GM19328 (cell line): ENCODE data around the gene CDC42BPA.
"Not testable (repeated sequence)": the region's sequence is repeated elsewhere in the genome, so short reads cannot be mapped to it uniquely, and the experiment has no call there.

ENCODE experiments used
- ATAC-seq: cut with Tn5 transposase; IDR thresholded peaks from one replicate; pipeline ENCODE4 v1.9.1; 2021; ENCODE audit warnings: mild to moderate bottlenecking, moderate library complexity; ENCODE audit not compliant: unreplicated experiment

CDC42BPA gene

GRCh38 chr1:227311389-227312001 lies 6.8 kb downstream of the CDC42BPA start:
- no peak for ATAC-seq

- ATAC-seq, result no peak
These were observed 9.6 kb downstream of the CDC42BPA start for GRCh38 chr1:227308367-227309336.

- ATAC-seq, result no peak
These were observed 11.6 kb downstream of the CDC42BPA start for GRCh38 chr1:227306689-227307088.

DNA sequence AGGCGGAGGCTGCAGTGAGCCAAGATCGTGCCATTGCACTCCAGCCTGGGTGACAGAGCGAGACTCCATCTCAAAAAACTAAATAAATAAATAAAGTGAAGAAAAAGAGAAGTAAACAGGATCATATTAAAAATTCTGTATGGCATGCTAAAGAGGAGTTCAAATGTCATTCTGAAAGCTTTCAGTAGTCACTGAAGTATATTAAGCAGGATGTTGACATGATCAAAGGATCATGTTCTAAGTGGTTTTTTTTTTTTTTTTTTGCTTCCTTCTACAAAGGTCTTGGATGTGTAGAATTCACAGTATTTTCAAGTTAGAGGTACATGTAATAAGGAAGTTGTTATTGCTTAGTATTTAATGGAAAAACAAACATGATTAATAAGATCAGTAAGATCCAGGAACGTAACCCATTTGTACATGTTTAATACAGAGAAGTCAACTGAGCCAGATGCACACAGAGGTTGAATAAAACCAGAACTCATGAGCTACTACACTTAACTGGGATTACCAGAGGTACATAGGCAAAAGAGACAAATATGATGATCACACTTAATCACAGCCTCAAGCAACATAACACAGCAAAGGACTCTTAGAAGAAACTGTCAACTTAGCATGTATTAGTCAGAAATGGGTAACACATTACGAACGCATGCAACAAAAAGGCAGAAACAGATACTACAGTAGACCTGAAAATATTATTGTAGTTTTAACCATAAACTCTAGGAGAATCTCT lies 12.2 kb downstream of the CDC42BPA start:
- no peak for ATAC-seq

- ATAC-seq, result no peak
These were observed 13.6 kb downstream of the CDC42BPA start for GRCh38 chr1:227304665-227305064.

DNA sequence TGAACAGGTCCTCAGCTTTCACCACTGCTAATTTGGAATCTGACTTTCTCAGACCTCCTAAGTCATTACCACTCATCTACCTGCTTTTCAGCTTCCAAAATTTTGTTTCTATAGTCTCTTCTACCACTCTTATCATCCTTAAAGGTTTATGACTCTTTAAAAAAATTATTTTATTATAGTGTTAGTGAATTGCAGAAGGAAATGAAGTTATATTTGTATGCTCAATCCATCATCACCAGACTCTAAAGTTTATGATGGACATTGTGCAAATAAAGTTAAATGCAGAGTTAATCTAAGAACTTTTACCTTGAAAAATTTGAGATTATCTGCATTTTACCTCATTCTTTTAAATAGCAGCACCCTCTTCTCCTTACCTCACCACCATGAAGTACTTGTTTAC lies 14.6 kb downstream of the CDC42BPA start:
- ATAC-seq, result no peak

DNA sequence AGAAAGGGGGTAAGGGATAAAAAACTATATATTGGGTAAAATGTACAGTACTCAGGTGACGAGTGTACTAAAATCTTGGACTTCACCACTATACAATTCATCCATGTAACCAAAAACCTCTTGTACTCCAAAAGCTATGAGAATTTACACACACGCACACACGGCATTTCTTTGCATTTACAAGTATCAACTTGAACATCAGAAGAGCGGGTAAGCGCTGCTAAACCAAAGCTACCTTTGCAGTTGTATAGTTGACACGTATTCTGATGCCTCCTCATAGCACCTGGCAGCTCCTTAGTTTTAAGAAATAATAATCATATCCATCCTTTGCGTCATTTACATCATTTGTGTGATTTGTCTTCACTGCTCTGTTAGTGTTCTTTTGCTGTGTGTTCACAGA lies 17.6 kb downstream of the CDC42BPA start:
- no peak for ATAC-seq

- no peak for ATAC-seq
These were observed 18.6 kb downstream of the CDC42BPA start for GRCh38 chr1:227299688-227300087.

DNA sequence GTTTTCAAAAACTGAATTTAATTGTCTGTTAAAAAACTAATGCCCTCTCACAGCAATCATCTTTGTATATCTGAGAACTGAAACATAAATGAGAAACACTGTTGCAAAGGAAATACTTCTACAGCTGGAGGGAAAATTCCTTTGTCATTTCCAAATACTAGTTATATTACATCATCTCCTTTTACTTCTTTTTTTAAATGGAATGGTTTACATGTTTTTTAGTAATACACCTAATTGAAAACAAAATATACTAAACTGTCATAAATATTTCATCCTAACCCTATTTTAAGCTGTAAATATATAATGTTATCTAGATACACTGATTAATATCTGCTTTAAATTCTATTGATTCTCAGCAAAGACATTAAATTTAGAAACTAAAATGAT lies 19.1 kb downstream of the CDC42BPA start:
- no peak for ATAC-seq

- ATAC-seq, result no peak
These were observed 19.6 kb downstream of the CDC42BPA start for GRCh38 chr1:227298512-227299240.

- ATAC-seq, result no peak
These were observed 21.1 kb downstream of the CDC42BPA start for GRCh38 chr1:227297073-227297793.

DNA sequence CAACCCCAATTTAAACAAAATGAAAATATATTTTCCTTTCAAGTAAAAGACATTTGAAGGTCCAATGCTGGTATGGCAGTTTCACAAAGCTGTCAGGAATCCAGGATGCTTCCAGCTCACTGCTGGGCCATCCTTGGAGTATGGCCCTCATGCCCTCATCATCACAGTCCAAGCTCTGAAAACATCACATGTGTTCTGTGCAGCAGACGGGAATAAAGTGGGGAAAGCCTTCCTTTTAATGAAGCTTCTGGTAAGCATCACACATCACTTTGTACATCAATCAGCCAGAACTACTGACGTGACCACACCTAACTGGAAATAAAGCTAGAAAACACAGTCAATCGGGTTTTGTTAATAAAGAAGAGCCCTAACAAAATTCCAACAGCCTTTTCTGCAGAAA lies 22.7 kb downstream of the CDC42BPA start:
- no peak for ATAC-seq

- no peak for ATAC-seq
These were observed 32.5 kb downstream of the CDC42BPA start for GRCh38 chr1:227285745-227286144.

- no peak for ATAC-seq
These were observed 36.9 kb downstream of the CDC42BPA start for GRCh38 chr1:227281371-227281770.

DNA sequence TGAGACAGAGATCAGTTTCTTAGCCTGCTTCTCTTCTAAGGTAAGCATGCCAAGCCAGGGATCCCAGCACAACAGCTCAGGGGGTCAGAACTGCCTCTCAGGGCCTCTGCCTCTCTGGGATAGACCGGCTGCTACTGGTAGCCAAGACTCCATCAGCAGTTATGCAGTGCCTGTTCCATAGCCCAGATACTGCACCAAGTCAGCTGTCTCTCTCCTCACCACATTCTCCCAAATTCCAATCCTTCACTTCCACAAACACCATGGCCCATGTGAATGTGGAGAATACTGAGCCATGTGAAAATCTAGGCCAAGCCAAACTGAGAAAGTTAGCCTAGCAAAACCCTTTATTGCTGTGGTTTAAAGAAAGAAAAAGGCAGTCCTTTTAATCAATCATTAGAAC lies 37.5 kb downstream of the CDC42BPA start:
- ATAC-seq, result no peak

GRCh38 chr1:227276156-227276693 lies 42.1 kb downstream of the CDC42BPA start:
- ATAC-seq, result not testable (repeated sequence)

GRCh38 chr1:227273557-227273956 lies 44.7 kb downstream of the CDC42BPA start:
- ATAC-seq, result no peak

GRCh38 chr1:227272428-227272827 lies 45.9 kb downstream of the CDC42BPA start:
- no peak for ATAC-seq

DNA sequence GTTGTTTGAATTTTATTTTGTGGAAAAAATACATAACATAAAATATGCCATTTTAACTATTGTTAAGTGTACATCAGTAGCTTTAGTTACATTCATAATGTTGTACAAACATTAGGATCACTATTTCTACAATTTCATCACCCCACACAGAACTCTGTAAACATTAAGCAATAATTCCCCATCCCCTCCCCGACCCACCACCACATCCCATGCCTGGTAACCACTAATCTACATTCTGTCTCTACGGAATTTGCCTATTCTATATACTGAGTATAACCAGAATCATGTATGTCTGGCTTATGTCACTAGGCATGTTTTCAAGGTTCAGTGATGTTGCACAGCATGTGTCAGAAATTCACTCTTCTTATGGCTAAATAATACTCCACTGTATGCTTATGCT lies 47.7 kb downstream of the CDC42BPA start:
- no peak for ATAC-seq

GRCh38 chr1:227268943-227269342 lies 49.3 kb downstream of the CDC42BPA start:
- ATAC-seq, result no peak
